Neutrophil (primary cell): ENCODE data around the gene SLC16A3.

Experiments used
- H3K27ac ChIP-seq: fragments of 200-600 bp; sonication (generic); 2 replicates; pipeline ENCODE4 v1.5.1; 2016; ENCODE audit warnings: mild to moderate bottlenecking, moderate library complexity
- H3K27me3 ChIP-seq: fragments of 200-600 bp; sonication (generic); 2 replicates; pipeline ENCODE4 v1.6.0; 2016; ENCODE audit warnings: mild to moderate bottlenecking
- H3K36me3 ChIP-seq: fragments of 200-600 bp; sonication (generic); 2 replicates; pipeline ENCODE4 v1.5.1; 2017
- H3K4me1 ChIP-seq, 2 experiments: fragments of 200-600 bp in 1 of 2; sonication (generic) in 1 of 2; 1 replicate in 1 of 2; 2 replicates in 1 of 2; pipeline versions ENCODE4 v1.5.1 to v1.6.1; 2013 to 2016; ENCODE audit warnings: low read depth in 1 of 2, low read length in 1 of 2, mild to moderate bottlenecking in 1 of 2, moderate library complexity in 1 of 2; ENCODE audit not compliant: control insufficient read depth in 1 of 2, insufficient read depth in 1 of 2
- H3K4me3 ChIP-seq, 2 experiments: fragments of 200-600 bp in 1 of 2; sonication (generic) in 1 of 2; 1 replicate in 1 of 2; 2 replicates in 1 of 2; pipeline ENCODE4 v1.5.1; 2013 to 2016; ENCODE audit warnings: low read depth in 1 of 2, low read length in 1 of 2, mild to moderate bottlenecking in 1 of 2, moderate library complexity in 1 of 2
- H3K9me3 ChIP-seq: fragments of 200-600 bp; sonication (generic); 2 replicates; pipeline ENCODE4 v1.5.1; 2016
- TF ChIP-seq, protein P1 (sequence below): fragments of 200-600 bp; sonication (generic); IDR thresholded peaks from 2 replicates; pipeline ENCODE4 v1.5.1; 2016; ENCODE audit warnings: antibody characterized with exemption

The SLC16A3 gene

DNA sequence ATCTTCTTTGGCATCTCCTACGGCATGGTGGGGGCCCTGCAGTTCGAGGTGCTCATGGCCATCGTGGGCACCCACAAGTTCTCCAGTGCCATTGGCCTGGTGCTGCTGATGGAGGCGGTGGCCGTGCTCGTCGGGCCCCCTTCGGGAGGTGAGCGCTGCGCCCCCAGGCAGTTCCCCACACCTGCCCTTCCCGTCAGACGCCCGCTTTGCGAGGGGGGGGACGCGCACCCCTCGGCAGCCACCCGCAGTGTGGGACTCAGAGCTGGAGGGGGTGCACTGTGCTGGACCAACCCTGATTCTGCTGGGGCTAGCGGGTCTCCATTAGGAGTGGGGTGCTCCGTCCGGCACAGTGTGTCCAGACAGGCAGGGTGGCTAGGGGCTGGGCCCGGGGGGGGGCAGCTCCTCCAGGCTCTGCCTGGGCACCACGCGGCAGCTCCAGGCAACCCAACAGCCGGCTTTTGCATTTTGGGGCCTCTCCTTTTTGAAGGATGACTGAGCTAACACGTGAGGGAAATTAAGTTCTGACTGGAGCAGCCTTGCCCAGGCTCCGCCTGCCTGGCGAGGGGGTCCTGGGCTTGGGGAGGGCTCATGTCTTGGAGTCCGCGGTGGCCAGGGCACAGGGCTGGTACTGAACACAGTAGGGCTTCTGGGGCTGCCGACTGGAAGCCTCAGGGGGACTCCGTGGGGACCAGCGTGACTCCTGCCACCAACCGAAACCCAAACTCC is 9.1 kb downstream of the SLC16A3 start:
- TF ChIP-seq, protein P1, sequence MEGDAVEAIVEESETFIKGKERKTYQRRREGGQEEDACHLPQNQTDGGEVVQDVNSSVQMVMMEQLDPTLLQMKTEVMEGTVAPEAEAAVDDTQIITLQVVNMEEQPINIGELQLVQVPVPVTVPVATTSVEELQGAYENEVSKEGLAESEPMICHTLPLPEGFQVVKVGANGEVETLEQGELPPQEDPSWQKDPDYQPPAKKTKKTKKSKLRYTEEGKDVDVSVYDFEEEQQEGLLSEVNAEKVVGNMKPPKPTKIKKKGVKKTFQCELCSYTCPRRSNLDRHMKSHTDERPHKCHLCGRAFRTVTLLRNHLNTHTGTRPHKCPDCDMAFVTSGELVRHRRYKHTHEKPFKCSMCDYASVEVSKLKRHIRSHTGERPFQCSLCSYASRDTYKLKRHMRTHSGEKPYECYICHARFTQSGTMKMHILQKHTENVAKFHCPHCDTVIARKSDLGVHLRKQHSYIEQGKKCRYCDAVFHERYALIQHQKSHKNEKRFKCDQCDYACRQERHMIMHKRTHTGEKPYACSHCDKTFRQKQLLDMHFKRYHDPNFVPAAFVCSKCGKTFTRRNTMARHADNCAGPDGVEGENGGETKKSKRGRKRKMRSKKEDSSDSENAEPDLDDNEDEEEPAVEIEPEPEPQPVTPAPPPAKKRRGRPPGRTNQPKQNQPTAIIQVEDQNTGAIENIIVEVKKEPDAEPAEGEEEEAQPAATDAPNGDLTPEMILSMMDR = no peak
- Histone ChIP-seq H3K4me3 (peak overlapping the region; percentile 31 to 41), H3K27me3 (no peaks in the 10 kb centered on the region), H3K27ac (peak overlapping the region; percentile 82), H3K9me3 (no peaks in the 10 kb centered on the region), H3K4me1 (peaks cover 98 to 100% of the 10 kb centered on the region in 2 experiments), H3K36me3 (peaks cover 96% of the 10 kb centered on the region)

DNA sequence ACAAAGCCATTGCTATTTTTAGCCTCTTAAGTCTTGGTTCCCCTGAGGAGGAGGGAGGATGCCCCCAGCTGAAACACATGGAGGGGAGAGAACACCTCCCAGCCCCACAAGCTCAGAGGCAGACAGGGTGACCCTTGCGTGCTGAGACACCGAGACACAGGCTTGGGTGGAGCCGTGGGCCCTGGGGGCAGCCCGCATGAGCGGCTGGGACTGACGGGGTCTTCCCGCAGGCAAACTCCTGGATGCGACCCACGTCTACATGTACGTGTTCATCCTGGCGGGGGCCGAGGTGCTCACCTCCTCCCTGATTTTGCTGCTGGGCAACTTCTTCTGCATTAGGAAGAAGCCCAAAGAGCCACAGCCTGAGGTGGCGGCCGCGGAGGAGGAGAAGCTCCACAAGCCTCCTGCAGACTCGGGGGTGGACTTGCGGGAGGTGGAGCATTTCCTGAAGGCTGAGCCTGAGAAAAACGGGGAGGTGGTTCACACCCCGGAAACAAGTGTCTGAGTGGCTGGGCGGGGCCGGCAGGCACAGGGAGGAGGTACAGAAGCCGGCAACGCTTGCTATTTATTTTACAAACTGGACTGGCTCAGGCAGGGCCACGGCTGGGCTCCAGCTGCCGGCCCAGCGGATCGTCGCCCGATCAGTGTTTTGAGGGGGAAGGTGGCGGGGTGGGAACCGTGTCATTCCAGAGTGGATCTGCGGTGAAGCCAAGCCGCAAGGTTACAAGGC is 9.8 kb downstream of the SLC16A3 start:
- TF ChIP-seq, protein P1 = no peak
- H3K9me3 ChIP-seq = no peaks in the 10 kb centered on the region
- H3K4me1 ChIP-seq = peaks cover 98 to 100% of the 10 kb centered on the region in 2 experiments
- H3K4me3 ChIP-seq = peak overlapping the region; percentile 31 to 41
- H3K36me3 ChIP-seq = peaks cover 97% of the 10 kb centered on the region
- peak overlapping the region; percentile 82 for H3K27ac ChIP-seq
- H3K27me3 ChIP-seq = no peaks in the 10 kb centered on the region

DNA sequence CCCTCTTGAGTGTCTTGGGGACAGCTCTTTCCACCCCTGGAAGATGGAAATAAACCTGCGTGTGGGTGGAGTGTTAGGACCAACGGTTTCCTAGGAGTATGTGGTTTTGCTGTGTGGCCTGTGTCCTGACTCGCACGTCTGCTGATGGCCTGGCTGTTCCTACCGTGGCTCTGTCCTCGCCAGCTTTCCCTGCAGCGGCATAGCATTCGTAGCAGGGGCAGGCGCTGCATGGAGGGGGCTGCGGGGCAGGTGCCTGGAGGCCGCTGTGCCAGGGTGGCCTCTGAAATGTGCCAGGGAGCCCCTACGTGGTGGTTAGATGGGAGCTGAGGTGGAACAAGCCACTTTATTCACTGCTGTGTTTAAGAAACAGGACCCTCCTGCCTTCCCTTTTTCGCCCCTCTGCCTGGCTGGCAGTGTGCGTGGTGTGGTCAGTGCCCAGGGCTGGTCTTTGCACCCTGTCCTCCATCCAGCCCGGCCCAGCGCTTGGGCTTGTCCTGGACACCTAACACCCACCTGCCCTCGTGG is 10.6 kb downstream of the SLC16A3 start:
- Histone ChIP-seq H3K4me3 (peak overlapping the region in 1 of 2 experiments; percentile 41), H3K27ac (peak overlapping the region; percentile 82), H3K27me3 (no peaks in the 10 kb centered on the region), H3K4me1 (peaks cover 91 to 94% of the 10 kb centered on the region in 2 experiments), H3K9me3 (no peaks in the 10 kb centered on the region), H3K36me3 (peaks cover 100% of the 10 kb centered on the region)
- TF ChIP-seq, protein P1 = no peak

DNA sequence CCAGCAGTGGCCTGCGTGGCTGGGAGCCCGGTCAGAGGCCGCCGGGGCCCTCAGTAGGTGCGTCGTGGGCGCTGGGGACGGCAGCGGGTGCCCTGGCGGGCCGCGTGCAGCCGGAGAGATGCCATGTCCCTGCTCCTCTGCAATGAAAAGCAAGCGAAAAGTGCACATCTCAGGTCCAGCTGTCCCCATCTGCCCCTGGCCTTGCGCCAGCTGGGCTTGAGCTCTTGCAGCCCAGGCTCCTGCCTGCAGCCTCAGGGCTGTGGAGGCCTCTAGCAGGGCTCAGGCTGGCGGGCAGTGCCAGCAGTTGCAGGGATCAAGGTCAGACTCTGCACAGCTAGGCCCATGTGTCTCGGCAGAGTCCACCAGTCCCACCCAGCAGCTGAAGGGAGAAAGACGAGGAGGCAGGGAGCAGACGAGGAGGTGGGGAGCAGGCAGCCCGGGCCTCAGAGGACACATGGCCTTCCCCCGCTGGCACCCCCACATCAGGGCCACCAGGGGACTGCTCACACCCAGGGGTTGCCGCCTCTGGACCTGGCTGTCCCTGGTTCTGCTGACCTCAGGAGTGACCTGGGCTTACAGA is 11.2 kb downstream of the SLC16A3 start:
- no peaks in the 10 kb centered on the region for H3K9me3 ChIP-seq
- H3K27ac ChIP-seq = peak overlapping the region; percentile 82
- TF ChIP-seq, protein P1 = no peak
- peaks cover 100% of the 10 kb centered on the region for H3K36me3 ChIP-seq
- H3K4me3 ChIP-seq = no peak overlapping the region
- H3K4me1 ChIP-seq = peaks cover 85 to 89% of the 10 kb centered on the region in 2 experiments
- H3K27me3 ChIP-seq = no peaks in the 10 kb centered on the region

DNA sequence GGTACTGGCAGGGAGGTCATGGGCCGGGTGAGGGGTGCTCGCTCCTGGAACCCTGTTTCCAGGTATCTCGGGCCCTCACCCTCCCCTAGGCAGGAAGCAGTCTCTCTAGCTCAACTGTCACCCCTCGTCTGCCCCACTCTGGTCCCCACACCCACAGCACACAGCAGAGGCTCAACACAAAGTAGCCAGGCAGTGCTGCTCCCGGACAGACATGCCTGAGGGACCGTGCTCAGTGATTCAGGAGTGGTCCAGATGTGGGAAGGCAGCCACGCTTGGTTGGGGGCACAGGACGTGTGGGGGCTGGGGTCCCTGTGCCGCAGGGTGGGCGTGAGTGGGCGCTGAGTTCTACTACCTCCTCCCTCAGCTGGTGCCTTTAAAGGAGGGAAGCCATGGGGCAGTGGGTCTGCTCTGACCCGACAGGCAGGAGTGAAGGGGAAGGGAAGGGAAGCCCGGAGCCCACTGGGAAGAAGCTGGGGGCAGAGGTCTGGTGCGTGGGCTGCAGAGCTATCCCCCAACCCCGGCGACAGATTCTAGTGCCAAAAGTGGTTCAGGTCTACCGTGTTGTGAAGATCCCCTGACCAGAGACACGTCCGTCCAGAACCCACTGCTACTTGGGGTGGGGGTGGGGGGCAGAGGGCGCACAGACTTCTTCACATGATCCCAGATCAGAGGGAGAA is 11.8 kb downstream of the SLC16A3 start:
- H3K4me1 ChIP-seq = peaks cover 79 to 82% of the 10 kb centered on the region in 2 experiments
- H3K36me3 ChIP-seq = peaks cover 100% of the 10 kb centered on the region
- TF ChIP-seq, protein P1 = no peak
- H3K4me3 ChIP-seq = peak overlapping the region in 1 of 2 experiments; percentile 15
- H3K9me3 ChIP-seq = no peaks in the 10 kb centered on the region
- no peaks in the 10 kb centered on the region for H3K27me3 ChIP-seq
- H3K27ac ChIP-seq = peak overlapping the region; percentile 82
